ENCODE measurements around the gene ICE1. TPM values are rescaled to one million over a fixed set of nuclear protein-coding genes. Genes with fewer than 3 reads are reported as not detected.

Gene ICE1
- total RNA-seq, 1 experiment from 2014 or later, result 48.9 TPM

- Mint-ChIP-seq H3K27ac (no peak overlapping the region), H3K36me3 (peaks cover 20% of the 10 kb centered on the region), H3K9me3 (peaks cover 21% of the 10 kb centered on the region), H3K4me1 (peaks cover 33% of the 10 kb centered on the region), H3K27me3 (ENCODE audit: low read depth) (peaks cover 21% of the 10 kb centered on the region), H3K4me3 (no peak overlapping the region)
- no peak for DNase-seq (ENCODE audit: low spot score)
- no peak for ATAC-seq
- CTCF ChIA-PET, result no interaction called here
- TF ChIP-seq ZSCAN18 (CRISPR knock-in tag; IDR thresholded peaks at IDR 0.05) (no peak), TEAD1 (CRISPR knock-in tag; IDR thresholded peaks at IDR 0.05) (no peak), GABPB1 (CRISPR knock-in tag; IDR thresholded peaks at IDR 0.05) (no peak), ATF6 (CRISPR knock-in tag; IDR thresholded peaks at IDR 0.05) (no peak), ATF1 (CRISPR knock-in tag; IDR thresholded peaks at IDR 0.05) (no peak), GRHL2 (CRISPR knock-in tag; IDR thresholded peaks at IDR 0.05; ENCODE audit: insufficient replicate concordance, severe bottlenecking) (no peak), NR3C1 (CRISPR knock-in tag; conservative IDR thresholded peaks at IDR 0.05; ENCODE audit: low read depth) (no peak)
- POLR2A ChIA-PET, result no interaction called here
These were observed 77.0 kb downstream of the ICE1 start for GRCh38 chr5:5499442-5499841.

- peaks cover 3% of the 10 kb centered on the region for H3K4me1 Mint-ChIP-seq
- ChIA-PET POLR2A (no interaction called here), CTCF (no interaction called here)
- H3K36me3 Mint-ChIP-seq, result peaks cover 24% of the 10 kb centered on the region
- peaks cover 42% of the 10 kb centered on the region for H3K9me3 Mint-ChIP-seq
- H3K4me3 Mint-ChIP-seq, result no peak overlapping the region
- ATAC-seq (no peak), DNase-seq (ENCODE audit: low spot score) (no peak)
- TF ChIP-seq ATF2 (CRISPR knock-in tag; IDR thresholded peaks at IDR 0.05; ENCODE audit: borderline replicate concordance, low read depth) (no peak), ZNF425 (CRISPR knock-in tag; conservative IDR thresholded peaks at IDR 0.05) (no peak), PRRX2 (CRISPR knock-in tag; IDR thresholded peaks at IDR 0.05) (no peak), IRF2 (CRISPR knock-in tag; IDR thresholded peaks at IDR 0.05; ENCODE audit: borderline replicate concordance, low read depth) (no peak), JAZF1 (CRISPR knock-in tag; IDR thresholded peaks at IDR 0.05) (no peak), CDX4 (CRISPR knock-in tag; IDR thresholded peaks at IDR 0.05; ENCODE audit: borderline replicate concordance) (no peak), ZNF416 (CRISPR knock-in tag; IDR thresholded peaks at IDR 0.05) (no peak), TEAD1 (CRISPR knock-in tag; IDR thresholded peaks at IDR 0.05) (no peak), FOXK1 (CRISPR knock-in tag; IDR thresholded peaks at IDR 0.05) (no peak), MYBL2 (CRISPR knock-in tag; IDR thresholded peaks at IDR 0.05) (no peak), PRDM15 (CRISPR knock-in tag; IDR thresholded peaks at IDR 0.05) (no peak), NFATC4 (CRISPR knock-in tag; IDR thresholded peaks at IDR 0.05) (no peak), RELA (CRISPR knock-in tag; IDR thresholded peaks at IDR 0.05; ENCODE audit: borderline replicate concordance) (no peak), ELF4 (CRISPR knock-in tag; IDR thresholded peaks at IDR 0.05; ENCODE audit: low read depth) (no peak), ATF1 (CRISPR knock-in tag; IDR thresholded peaks at IDR 0.05) (no peak), NR3C1 (CRISPR knock-in tag; conservative IDR thresholded peaks at IDR 0.05; ENCODE audit: low read depth) (no peak), ZNF396 (CRISPR knock-in tag; IDR thresholded peaks at IDR 0.05; ENCODE audit: borderline replicate concordance) (no peak), GTF2I (CRISPR knock-in tag; conservative IDR thresholded peaks at IDR 0.05) (no peak), CTCF (IDR thresholded peaks at IDR 0.05) (no peak)
- peaks cover 3% of the 10 kb centered on the region; the same call in 1 of the 2 replicates for H3K27me3 Mint-ChIP-seq (ENCODE audit: low read depth)
- H3K27ac Mint-ChIP-seq, result no peak overlapping the region
These were observed 81.8 kb downstream of the ICE1 start for GRCh38 chr5:5504325-5504724.

All from WTC11 (cell line).